ENCODE data around the gene GPR37L1.
"Not testable (repeated sequence)": the region's sequence is repeated elsewhere in the genome, so short reads cannot be mapped to it uniquely, and the experiment has no call there.

Gene GPR37L1

GRCh38 chr1:202160377-202160940, 37.7 kb downstream of the GPR37L1 start, which contains the start of gene PTPN7:
Gene PTPN7 (minus strand): TSS chr1:202160602. CDS start chr1:202159402, 1,200 bp downstream.
- peak; percentile 10; the same call in 1 of the 2 replicates for TF ChIP-seq POLR2A (IDR thresholded peaks at IDR 0.05; ENCODE audit: low read depth, low read length)
- no peak for TF ChIP-seq POLR2AphosphoS5 (IDR thresholded peaks at IDR 0.05; ENCODE audit: low read depth, low read length)
- DNase-seq (ENCODE audit: insufficient read length) (peak; percentile 72), FAIRE-seq (peak; percentile 73)

DNA sequence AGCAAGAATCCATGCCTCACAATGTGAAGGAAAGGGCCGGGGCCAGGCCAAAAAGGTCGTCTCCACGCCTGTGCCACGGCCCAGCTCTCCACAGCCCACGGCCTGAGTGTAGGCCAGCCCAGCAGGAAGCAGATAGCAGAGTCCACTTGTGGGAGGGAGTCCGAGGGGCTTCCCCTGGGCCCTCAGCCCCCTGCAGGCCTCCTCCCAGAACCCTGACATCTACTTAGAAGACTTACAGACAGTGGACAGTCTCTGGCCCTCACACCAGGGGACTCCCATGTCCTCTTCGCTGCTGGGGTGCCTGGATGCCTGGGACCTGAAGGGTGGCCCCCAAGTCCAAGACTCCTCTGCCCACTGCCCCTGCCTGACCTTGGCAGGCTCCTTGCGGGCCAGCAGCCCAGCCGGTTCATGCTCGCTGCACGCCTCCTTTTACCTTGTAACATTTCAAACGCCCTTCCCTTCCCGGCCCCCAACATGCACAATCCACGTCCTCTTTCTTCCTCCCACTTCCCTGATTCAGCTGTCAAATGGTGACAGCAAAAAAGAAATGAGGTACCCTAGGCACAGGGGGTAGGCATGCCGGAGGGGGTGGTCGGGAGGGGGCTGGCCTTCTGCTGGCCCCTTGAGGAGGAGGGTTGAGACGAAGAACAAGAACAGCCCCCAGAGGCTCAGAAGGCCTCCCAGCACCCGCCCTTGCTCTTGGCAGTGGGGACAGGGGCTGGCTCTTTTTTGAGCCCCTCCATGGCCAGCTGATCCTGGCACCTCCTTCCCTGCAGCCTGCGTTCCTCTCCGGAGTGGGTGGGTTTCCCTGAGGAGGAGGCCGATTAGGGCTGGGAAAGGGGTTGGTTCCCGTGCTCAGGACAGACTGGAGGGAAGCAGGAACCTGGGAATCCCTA, 38.7 kb downstream of the GPR37L1 start:
- FAIRE-seq = no peak

GRCh38 chr1:202162047-202162417, 39.3 kb downstream of the GPR37L1 start:
- TF ChIP-seq POLR2A (IDR thresholded peaks at IDR 0.05; ENCODE audit: low read depth, low read length) (no peak), POLR2AphosphoS5 (IDR thresholded peaks at IDR 0.05; ENCODE audit: low read depth, low read length) (no peak), TAF1 (IDR thresholded peaks at IDR 0.05; ENCODE audit: borderline replicate concordance, low read depth, low read length) (no peak)
- DNase-seq (ENCODE audit: insufficient read length) = no peak
- FAIRE-seq = no peak

More for the DNA sequence above, 38.7 kb downstream of the GPR37L1 start:
- no peak for DNase-seq (ENCODE audit: insufficient read length)
- TF ChIP-seq TAF1 (IDR thresholded peaks at IDR 0.05; ENCODE audit: borderline replicate concordance, low read depth, low read length) = no peak
- no peak for TF ChIP-seq POLR2AphosphoS5 (IDR thresholded peaks at IDR 0.05; ENCODE audit: low read depth, low read length)
- no peak for TF ChIP-seq POLR2A (IDR thresholded peaks at IDR 0.05; ENCODE audit: low read depth, low read length)

DNA sequence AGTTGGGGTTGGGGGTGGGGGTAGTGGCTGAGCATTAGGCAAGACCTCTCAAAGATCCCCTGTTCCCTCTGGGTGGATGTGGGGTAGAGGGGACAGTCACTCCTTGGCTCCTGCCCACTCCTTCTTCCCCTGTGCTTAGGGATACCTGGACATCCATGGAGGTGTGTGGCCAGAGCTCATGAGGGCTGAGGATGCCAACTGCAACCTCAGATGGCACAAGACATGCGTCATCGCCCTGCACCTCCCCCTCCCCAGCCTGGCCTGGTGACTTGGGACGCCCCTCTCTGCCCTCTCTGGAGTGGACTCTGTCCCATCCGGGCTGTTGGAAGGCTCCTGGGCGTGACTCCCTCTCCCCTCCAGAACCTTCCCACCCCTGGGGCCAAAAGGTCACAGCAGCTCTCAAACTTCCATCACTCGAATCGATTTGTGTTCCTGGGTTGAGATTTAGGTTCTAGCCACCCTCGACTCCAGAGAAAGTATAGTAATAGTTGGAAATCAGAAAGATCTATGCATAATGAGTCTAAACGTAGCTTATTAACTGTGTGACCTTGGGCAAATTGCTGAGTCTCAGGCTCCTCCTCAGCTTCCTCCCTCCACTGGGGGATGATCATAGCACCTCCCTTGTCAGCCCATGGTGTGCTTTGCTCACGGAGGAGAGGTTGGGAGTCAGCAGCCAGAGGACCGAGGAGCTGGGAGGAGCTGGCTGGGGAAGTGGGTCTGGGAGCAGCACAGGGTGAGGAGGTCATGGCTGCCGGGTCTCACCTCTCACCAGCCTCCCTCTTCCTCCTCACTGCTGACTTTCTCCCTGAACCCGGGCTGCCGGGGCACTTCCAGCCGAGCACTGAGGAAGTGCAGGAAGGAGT, 39.9 kb downstream of the GPR37L1 start:
- FAIRE-seq = peak; percentile 24
- DNase-seq (ENCODE audit: insufficient read length) = no peak
- no peak for TF ChIP-seq POLR2AphosphoS5 (IDR thresholded peaks at IDR 0.05; ENCODE audit: low read depth, low read length)
- no peak for TF ChIP-seq POLR2A (IDR thresholded peaks at IDR 0.05; ENCODE audit: low read depth, low read length)
- no peak for TF ChIP-seq TAF1 (IDR thresholded peaks at IDR 0.05; ENCODE audit: borderline replicate concordance, low read depth, low read length)

GRCh38 chr1:202163281-202164270, 40.9 kb downstream of the GPR37L1 start:
- FAIRE-seq = peak; percentile 27
- DNase-seq (ENCODE audit: insufficient read length) = no peak
- TF ChIP-seq POLR2AphosphoS5 (IDR thresholded peaks at IDR 0.05; ENCODE audit: low read depth, low read length) = no peak
- no peak for TF ChIP-seq TAF1 (IDR thresholded peaks at IDR 0.05; ENCODE audit: borderline replicate concordance, low read depth, low read length)
- TF ChIP-seq POLR2A (IDR thresholded peaks at IDR 0.05; ENCODE audit: low read depth, low read length) = no peak

DNA sequence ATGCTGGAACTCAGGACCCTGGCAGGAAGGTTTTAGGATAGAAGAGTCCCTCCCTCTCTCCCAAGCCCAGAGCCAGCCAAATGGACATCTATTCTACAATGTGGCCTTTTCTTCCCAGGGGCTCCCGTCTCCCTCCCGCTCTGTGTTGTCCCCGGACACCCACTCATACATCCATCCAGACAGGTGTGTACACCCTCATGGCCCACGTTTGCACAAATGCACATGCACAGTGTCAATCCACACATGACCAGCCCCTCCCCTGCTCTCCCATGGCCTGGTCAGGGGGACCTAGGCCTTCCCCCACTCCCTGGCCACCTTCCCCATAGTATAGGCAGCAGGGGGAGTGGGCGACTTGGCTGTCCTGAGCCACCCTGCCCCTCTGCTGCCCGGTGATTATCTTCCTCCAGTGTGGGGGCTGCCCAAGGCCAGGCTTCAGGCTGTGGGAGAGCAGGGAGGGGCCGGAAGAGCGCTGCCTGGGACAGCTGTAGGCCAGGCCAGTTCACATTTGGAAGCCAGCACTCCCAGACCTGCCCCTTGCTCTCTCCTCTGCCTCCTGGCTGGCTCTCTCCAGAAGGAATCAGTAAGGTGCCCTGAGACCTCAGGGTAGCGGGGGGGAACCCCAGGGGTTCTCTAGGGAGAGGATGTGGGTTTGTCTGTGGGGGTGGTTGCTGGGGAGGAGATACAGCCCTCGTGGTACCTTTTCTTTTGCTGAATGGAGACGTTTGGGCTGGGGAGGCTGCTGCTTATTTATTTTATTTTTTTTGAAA, 41.7 kb downstream of the GPR37L1 start:
- DNase-seq (ENCODE audit: insufficient read length) = peak; percentile 74
- TF ChIP-seq POLR2A (IDR thresholded peaks at IDR 0.05; ENCODE audit: low read depth, low read length) = no peak
- TF ChIP-seq TAF1 (IDR thresholded peaks at IDR 0.05; ENCODE audit: borderline replicate concordance, low read depth, low read length) = no peak
- no peak for TF ChIP-seq POLR2AphosphoS5 (IDR thresholded peaks at IDR 0.05; ENCODE audit: low read depth, low read length)
- FAIRE-seq = peak; percentile 42

DNA sequence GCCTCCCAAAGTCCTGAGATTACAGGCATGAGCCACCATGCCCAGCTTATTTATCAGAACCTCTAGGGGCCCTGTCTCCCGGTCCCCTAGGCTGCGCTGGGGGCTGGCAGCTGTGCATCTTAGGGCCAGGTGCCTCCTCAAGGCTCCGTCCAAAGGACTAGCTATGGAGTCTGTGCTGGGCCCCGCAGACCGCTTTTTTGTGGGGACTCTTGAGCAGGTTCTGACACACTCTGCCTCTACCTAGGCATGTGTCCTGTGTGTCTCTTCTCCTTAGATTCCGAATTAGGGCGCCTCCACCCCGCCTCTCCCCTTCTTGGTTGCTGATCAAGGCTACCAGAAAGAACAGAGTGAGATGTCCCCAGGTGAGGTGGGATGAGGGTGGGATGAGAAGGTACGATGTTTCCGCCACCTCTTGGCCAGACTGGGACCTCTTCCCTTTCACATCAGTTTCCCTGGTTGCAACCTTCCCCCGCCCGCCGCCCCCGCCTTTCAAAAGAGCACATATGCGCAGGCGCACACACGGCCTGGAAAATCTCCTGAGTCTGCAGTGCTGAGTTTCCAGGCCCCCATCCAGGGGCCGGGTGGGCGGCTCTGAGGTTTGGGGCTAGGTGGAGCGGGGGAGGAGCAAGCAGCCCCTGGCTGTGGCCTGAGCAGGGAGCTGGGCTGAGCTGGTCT, 42.7 kb downstream of the GPR37L1 start:
- no peak for FAIRE-seq
- no peak for TF ChIP-seq POLR2AphosphoS5 (IDR thresholded peaks at IDR 0.05; ENCODE audit: low read depth, low read length)
- no peak for TF ChIP-seq TAF1 (IDR thresholded peaks at IDR 0.05; ENCODE audit: borderline replicate concordance, low read depth, low read length)
- TF ChIP-seq POLR2A (IDR thresholded peaks at IDR 0.05; ENCODE audit: low read depth, low read length) = no peak
- no peak for DNase-seq (ENCODE audit: insufficient read length)

- TF ChIP-seq POLR2A (IDR thresholded peaks at IDR 0.05; ENCODE audit: low read depth, low read length) = no peak
- no peak for TF ChIP-seq POLR2AphosphoS5 (IDR thresholded peaks at IDR 0.05; ENCODE audit: low read depth, low read length)
- TF ChIP-seq TAF1 (IDR thresholded peaks at IDR 0.05; ENCODE audit: borderline replicate concordance, low read depth, low read length) = no peak
- no peak for DNase-seq (ENCODE audit: insufficient read length)
- FAIRE-seq = no peak
Measured at GRCh38 chr1:202165942-202166843, 43.5 kb downstream of the GPR37L1 start.

GRCh38 chr1:202167054-202167453, 44.3 kb downstream of the GPR37L1 start:
- DNase-seq (ENCODE audit: insufficient read length); FAIRE-seq: not testable (repeated sequence)

All from GM12892 (cell line).